ENCODE measurements around the gene SLC25A51.

The SLC25A51 gene, protein sequence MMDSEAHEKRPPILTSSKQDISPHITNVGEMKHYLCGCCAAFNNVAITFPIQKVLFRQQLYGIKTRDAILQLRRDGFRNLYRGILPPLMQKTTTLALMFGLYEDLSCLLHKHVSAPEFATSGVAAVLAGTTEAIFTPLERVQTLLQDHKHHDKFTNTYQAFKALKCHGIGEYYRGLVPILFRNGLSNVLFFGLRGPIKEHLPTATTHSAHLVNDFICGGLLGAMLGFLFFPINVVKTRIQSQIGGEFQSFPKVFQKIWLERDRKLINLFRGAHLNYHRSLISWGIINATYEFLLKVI

DNA sequence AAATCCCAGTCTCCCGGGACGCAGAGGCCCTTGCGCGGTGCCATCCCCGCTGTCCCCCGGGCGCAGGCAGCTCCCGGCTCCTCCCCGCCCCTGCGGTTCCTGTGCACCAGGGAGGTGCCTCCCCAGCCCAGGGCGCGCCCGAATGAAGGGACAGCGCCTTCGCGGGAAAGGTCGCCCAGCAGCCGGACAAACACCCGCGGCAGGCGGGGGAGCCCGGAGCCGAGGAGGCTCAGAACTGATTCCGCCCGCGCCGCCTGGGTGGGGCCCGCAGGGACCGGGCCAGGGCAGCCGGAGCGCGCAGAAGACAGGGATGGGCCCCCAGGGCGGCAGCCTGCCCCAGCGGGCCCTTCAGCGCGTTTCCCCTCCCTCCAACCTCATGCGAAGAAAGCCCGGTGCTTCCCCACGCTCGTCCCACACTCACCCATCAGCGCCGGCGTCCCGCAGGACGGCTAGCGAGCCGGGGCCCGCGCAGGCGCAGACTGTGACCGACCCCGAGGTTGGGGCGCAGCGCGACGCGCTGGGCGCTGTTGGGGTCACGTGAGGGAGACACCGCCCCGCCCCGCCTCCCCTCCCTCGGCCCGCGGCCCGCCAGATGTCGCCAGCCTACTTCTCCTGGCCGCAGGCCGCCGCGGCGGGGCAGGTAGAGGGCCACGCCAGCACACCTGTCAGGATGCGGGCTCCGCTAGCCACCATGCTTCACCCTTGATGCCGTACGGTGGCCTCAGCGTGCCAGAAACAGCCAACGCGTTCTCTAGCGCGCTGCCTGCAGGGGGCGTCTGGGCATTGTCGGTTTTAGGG, at the start of gene SLC25A51:
Gene SLC25A51 (minus strand): TSS at position 481 of the 798 bp plus-strand sequence. CDS start 15,577 bp downstream, outside the sequence.
- peak; percentile 97 to 100 for DNase-seq (ENCODE audit: low spot score in 2 of 2)
- ATAC-seq (ENCODE audit: low read depth): peak; percentile 83
- peak within 1 kb of the TSS; percentile 98 for H3K4me3 Mint-ChIP-seq
- peaks cover 3% of the 10 kb centered on the region for H3K36me3 Mint-ChIP-seq
- peaks cover 14% of the 10 kb centered on the region for H3K4me1 Mint-ChIP-seq
- H3K27ac Mint-ChIP-seq: peak within 1 kb of the TSS; percentile 96
- no peaks in the 10 kb centered on the region for H3K9me3 Mint-ChIP-seq
- no peaks in the 10 kb centered on the region for H3K27me3 Mint-ChIP-seq

DNA sequence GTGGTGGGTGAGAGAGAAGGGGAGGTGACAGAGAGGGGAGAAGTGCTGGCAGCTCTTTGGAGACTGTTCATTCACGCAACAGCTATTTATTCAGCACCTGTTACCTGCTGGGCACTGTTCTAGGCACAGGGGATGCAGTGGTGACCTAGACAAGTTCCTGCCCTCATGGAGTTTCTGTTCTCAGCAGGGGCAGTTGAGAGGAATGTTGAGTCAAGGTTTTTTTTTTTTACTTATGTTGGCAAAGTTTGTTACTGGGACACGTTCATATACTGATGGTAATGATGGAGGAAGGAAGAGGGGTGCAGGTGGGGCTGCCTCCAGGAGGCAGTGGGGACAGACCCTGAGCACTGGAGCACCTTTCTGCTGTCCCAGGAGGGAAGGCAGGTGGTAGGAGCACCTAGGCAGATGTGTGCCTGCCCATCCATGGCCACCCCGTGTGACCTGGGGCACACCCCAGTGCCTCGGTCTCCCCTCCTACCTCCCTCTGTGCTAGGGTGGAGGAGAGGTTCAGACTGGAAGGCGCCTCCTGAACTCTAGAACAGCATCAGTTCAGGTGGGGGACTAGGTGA, 49.4 kb upstream of the SLC25A51 start:
- peak overlapping the region; percentile 54 for H3K27ac Mint-ChIP-seq

DNA sequence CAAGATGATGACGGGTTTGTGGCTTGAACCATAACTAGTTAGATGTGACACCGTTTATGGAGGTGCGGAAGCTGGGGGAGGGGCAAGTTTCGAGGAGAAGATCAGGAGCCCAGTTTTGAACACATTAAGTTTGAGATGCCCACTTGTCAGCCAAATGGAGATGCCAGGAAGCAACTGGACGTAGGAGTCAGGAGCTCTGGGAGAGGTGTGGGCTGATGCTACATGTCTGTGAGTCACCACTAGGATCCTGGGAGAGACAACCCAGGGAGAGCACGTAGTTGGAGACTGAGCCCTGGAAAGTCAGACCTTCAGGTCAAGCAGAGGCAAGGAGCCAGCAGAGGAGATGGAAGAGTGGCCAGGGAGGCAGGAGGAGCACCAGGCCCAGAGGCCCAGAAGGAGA, 48.8 kb upstream of the SLC25A51 start:
- peaks cover 11% of the 10 kb centered on the region for H3K27me3 Mint-ChIP-seq
- peaks cover 11% of the 10 kb centered on the region for H3K4me1 Mint-ChIP-seq
- H3K4me3 Mint-ChIP-seq: no peak overlapping the region

More for the DNA sequence above, 49.4 kb upstream of the SLC25A51 start:
- Mint-ChIP-seq H3K9me3 (peaks cover 1% of the 10 kb centered on the region), H3K4me1 (peaks cover 11% of the 10 kb centered on the region), H3K27me3 (peaks cover 11% of the 10 kb centered on the region), H3K4me3 (no peak overlapping the region), H3K36me3 (peaks cover 5% of the 10 kb centered on the region)
- ATAC-seq (ENCODE audit: low read depth): no peak
- no peak for DNase-seq (ENCODE audit: low spot score in 2 of 2)

DNA sequence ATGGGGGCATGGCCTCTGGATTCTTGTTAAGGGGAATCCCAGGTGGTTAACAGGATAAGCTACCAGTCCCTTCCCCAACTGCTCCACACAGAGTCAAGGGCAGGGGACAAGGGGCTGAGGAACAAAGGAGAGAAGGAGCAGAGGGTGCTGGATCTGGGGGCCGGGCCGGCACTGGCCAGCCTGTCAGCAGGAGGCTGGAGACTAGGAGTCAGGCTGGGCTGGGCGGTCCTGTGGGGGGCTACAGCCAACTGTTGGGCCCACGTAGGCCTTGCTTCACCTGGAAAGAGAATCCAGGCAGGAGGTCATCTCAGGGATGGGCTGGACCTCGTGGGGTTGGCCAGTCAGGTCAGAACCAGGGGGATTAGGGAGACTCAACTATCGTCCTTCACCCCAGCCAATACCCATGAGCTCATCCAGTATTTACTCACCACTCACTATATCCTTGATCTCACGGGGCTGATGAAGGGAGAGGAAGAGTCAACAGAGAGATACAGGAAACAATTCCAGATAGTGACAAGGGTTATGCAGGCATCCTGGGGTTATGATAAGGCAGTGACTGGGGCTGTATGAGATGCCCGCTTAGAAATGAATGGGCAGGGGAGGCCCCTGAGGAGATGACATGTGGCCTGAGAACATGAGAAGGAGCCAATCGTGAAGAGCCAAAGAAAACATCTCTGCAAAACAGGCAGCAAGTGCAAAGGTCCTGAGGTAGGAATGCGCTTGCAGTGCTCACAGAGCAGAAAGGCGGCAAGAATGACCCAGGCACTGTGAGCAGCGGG, 47.9 kb upstream of the SLC25A51 start:
- Mint-ChIP-seq H3K4me3 (no peak overlapping the region), H3K4me1 (peaks cover 11% of the 10 kb centered on the region), H3K27ac (no peak overlapping the region), H3K27me3 (peaks cover 11% of the 10 kb centered on the region), H3K36me3 (peaks cover 5% of the 10 kb centered on the region), H3K9me3 (peaks cover 1% of the 10 kb centered on the region)
- no peak for DNase-seq (ENCODE audit: low spot score in 2 of 2)
- ATAC-seq (ENCODE audit: low read depth): no peak

More for the DNA sequence above, 48.8 kb upstream of the SLC25A51 start:
- DNase-seq (ENCODE audit: low spot score in 2 of 2): no peak
- H3K27ac Mint-ChIP-seq: no peak overlapping the region
- peaks cover 1% of the 10 kb centered on the region for H3K9me3 Mint-ChIP-seq
- ATAC-seq (ENCODE audit: low read depth): no peak
- H3K36me3 Mint-ChIP-seq: peaks cover 5% of the 10 kb centered on the region

DNA sequence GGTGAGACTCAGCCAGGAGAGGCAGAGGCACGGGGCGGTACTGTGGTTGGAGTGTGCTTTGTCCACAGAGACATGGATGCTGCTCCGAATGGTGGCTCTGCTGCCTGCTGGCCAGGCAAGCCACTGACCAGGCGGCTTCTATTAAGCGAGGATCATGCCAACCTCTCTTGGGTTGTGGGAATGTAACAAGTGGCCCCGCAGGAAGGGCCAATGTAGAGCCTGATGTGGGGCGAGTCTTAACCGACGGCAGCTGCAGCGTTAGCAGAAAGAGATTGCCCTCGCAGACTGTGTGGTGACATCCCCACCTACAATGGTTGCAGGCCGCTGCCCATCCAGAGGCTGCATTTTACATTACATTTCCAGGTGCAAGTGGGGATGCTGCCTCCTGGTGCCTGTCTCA, 46.6 kb upstream of the SLC25A51 start:
- H3K27me3 Mint-ChIP-seq: peaks cover 11% of the 10 kb centered on the region
- H3K4me1 Mint-ChIP-seq: peaks cover 11% of the 10 kb centered on the region
- H3K27ac Mint-ChIP-seq: no peak overlapping the region
- ATAC-seq (ENCODE audit: low read depth) (no peak), DNase-seq (ENCODE audit: low spot score in 2 of 2) (no peak)
- H3K4me3 Mint-ChIP-seq: no peak overlapping the region
- H3K9me3 Mint-ChIP-seq: peaks cover 1% of the 10 kb centered on the region
- peaks cover 5% of the 10 kb centered on the region for H3K36me3 Mint-ChIP-seq

DNA sequence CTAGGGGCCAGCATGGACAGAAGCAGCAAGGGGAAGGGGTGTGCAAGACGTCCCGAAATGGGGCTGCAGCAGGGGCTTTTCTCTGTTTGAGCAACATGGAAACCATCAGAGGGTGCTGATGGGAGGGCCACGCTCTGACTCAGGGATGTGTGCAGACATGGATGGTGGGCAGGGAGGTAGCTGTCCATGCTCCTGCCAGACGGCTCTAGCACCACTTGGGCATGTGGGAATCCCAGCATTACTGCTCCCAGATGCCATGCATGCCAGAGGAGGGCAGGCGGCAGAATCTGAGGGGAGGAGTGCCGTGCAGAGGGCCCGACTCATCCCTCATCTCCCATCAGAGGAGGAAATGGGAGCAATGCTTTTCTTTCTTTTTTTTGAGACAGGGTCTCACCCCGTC, 45.6 kb upstream of the SLC25A51 start:
- Mint-ChIP-seq H3K4me1 (peaks cover 11% of the 10 kb centered on the region), H3K27ac (no peak overlapping the region), H3K4me3 (no peak overlapping the region), H3K9me3 (peaks cover 1% of the 10 kb centered on the region), H3K27me3 (peaks cover 11% of the 10 kb centered on the region), H3K36me3 (peaks cover 5% of the 10 kb centered on the region)
- ATAC-seq (ENCODE audit: low read depth) (no peak), DNase-seq (ENCODE audit: low spot score in 2 of 2) (no peak)

DNA sequence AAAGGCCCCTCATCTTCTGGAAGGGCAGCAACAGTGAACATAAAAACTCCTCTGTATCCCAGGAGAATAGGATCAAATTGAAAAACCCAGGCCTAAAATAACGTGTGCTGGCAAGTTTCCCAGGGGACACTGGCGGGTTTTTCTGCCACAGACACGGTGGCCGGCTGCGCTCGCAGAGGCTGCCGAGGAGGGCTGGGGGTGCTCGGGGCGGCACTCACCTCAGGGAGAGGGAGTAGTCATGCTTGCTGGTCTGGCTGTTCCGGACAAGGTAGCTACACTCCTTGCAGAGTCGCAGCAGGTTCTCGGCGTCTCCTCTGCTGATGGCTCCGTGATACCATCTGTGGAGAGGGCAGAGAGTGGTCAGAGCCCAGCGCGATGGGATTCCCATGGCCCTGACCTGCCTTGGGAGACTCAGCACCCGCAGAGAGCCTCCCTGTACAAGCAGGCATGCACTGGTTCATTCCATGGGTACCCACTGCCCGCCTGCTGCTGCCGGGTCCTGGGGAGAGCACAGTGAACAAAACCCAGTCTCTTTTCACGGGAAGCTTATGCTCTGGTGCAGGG, 44.6 kb upstream of the SLC25A51 start:
- no peak for DNase-seq (ENCODE audit: low spot score in 2 of 2)
- peaks cover 8% of the 10 kb centered on the region for H3K4me1 Mint-ChIP-seq
- peaks cover 1% of the 10 kb centered on the region for H3K9me3 Mint-ChIP-seq
- H3K27me3 Mint-ChIP-seq: peaks cover 16% of the 10 kb centered on the region
- no peak overlapping the region for H3K4me3 Mint-ChIP-seq
- ATAC-seq (ENCODE audit: low read depth): no peak
- H3K36me3 Mint-ChIP-seq: peaks cover 5% of the 10 kb centered on the region
- no peak overlapping the region for H3K27ac Mint-ChIP-seq

DNA sequence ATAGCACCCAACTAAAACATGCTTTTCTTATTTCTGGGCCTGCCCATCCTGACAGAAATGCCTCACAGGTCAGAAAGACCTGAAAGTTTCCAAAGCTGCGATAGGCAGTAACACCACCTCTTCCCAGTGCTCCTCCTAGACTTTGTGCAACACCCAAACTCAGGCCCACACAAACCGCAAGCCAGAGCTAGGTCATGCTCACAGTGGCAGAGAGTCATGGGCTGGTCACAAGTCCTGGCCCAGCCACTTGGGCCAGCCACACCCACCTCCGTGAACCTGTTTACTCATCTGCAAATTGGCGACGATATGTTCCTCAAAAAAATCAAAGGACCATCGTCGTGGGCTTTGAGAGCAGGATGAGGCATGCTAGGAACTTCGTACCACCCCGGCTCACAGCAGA, 44.0 kb upstream of the SLC25A51 start:
- no peak for ATAC-seq (ENCODE audit: low read depth)
- H3K9me3 Mint-ChIP-seq: peaks cover 1% of the 10 kb centered on the region
- peaks cover 16% of the 10 kb centered on the region for H3K27me3 Mint-ChIP-seq
- peaks cover 3% of the 10 kb centered on the region for H3K4me1 Mint-ChIP-seq
- peaks cover 5% of the 10 kb centered on the region for H3K36me3 Mint-ChIP-seq
- no peak for DNase-seq (ENCODE audit: low spot score in 2 of 2)
- H3K27ac Mint-ChIP-seq: no peak overlapping the region
- H3K4me3 Mint-ChIP-seq: no peak overlapping the region

DNA sequence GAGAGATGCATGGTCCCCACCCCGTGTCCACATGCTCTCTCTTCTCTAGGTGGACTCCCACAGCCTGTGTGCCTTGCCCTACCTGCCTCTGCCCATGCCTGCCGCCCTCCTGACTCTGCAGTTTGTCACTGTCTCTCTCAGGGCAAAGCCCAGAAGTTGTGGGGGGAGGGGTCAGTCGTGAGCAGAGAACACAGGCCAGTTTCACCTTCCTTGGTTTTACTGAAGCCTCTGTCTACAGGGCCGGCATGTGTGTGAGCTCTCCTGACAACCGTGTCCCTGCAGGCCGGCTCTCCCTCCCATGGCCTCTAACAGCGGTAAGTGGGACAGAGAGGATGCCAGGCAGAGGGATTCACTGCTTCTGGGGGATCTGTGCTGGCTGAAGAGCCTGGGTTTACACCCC, 43.5 kb upstream of the SLC25A51 start:
- DNase-seq (ENCODE audit: low spot score in 2 of 2) (no peak), ATAC-seq (ENCODE audit: low read depth) (no peak)
- no peaks in the 10 kb centered on the region for H3K4me1 Mint-ChIP-seq
- H3K36me3 Mint-ChIP-seq: peaks cover 5% of the 10 kb centered on the region
- H3K27ac Mint-ChIP-seq: no peak overlapping the region
- peaks cover 1% of the 10 kb centered on the region for H3K9me3 Mint-ChIP-seq
- no peak overlapping the region for H3K4me3 Mint-ChIP-seq
- H3K27me3 Mint-ChIP-seq: peaks cover 11% of the 10 kb centered on the region

DNA sequence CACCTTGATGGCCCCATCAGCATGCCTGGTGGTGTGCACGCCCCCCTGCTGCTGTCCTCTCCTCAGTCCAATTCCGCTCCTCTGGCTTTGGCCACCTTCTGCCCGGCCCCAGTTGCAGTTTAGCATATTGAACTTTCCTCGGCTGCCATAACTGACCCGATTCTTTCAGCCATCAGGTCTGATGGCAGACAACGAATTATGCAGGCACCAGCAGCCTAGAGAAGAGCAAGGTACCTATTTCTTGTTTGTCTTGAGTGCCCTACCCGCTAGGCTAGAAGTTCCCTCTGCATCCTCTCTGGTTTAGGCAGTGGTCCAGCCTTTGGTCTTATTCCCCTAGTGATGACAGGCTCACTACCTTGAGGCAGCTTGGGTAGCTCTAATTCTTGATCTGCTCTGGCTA, 43.0 kb upstream of the SLC25A51 start:
- H3K4me3 Mint-ChIP-seq: no peak overlapping the region
- H3K27me3 Mint-ChIP-seq: peaks cover 7% of the 10 kb centered on the region

DNA sequence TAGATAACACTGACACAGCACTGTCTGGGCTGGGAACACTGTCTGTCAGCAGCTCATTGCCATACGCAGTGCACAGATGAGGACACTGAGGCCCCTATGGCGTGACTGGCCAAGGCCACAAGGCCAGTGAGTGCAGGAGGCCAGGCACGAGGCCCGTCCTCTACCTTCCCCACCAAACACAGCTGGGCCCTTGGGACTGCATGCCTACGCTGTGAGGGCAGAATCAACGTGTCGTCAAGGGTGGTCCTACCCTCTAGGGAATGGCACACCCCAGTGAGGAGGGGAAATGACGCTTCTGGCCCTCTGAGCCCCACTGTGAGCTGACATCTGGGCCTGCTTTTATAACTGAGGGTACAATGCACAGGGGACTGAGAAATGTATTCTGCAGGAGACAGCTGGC, 42.1 kb upstream of the SLC25A51 start:
- no peaks in the 10 kb centered on the region for H3K4me1 Mint-ChIP-seq
- H3K27me3 Mint-ChIP-seq: peaks cover 5% of the 10 kb centered on the region
- no peak overlapping the region for H3K4me3 Mint-ChIP-seq
- DNase-seq (ENCODE audit: low spot score in 2 of 2): no peak
- H3K36me3 Mint-ChIP-seq: peaks cover 2% of the 10 kb centered on the region
- no peak overlapping the region for H3K27ac Mint-ChIP-seq
- no peaks in the 10 kb centered on the region for H3K9me3 Mint-ChIP-seq
- no peak for ATAC-seq (ENCODE audit: low read depth)

More for the DNA sequence above, 43.0 kb upstream of the SLC25A51 start:
- Mint-ChIP-seq H3K4me1 (no peaks in the 10 kb centered on the region), H3K27ac (no peak overlapping the region), H3K9me3 (peaks cover under 1% of the 10 kb centered on the region), H3K36me3 (peaks cover 3% of the 10 kb centered on the region)
- DNase-seq (ENCODE audit: low spot score in 2 of 2) (no peak), ATAC-seq (ENCODE audit: low read depth) (no peak)

DNA sequence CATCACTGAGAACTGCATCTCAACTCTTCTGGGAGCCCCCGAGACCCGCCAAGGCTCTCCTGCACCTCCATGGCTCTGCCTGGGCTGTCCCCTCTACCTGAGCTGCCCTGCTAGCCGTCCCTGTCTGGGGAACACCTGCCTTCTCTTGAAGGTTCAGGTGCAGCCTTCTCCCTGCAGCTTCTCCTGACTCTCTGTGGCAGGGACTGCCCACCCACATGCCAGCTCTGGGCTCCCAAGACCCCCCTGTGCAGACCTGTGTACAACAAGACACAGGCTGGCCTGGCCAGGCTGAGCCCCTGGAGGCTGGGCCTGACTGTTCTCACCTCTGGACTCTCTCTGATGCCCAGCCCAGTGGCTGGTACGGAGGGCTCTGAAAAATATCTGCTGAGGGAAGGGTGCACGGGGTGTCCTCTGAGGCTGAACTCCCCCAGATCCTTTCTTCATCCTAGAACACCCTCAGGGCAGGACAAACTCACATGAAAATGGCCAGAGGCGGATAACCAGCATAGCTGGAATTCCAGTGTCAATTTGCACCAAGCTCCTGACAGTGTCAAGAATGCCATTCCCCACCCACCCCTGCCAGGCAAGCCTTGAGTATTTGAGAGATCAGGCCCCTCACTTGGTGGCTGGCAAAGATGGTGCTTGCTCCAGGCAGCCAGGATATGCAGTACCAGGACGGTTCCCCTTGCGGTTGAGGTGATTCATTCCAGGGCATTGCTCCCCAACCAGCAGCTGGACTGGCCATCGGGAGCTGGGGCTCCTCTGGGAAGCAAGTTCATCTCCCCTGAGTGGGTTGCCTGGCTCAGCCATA, 40.9 kb upstream of the SLC25A51 start:
- DNase-seq (ENCODE audit: low spot score in 2 of 2): no peak
- no peak overlapping the region for H3K4me3 Mint-ChIP-seq
- no peaks in the 10 kb centered on the region for H3K36me3 Mint-ChIP-seq

DNA sequence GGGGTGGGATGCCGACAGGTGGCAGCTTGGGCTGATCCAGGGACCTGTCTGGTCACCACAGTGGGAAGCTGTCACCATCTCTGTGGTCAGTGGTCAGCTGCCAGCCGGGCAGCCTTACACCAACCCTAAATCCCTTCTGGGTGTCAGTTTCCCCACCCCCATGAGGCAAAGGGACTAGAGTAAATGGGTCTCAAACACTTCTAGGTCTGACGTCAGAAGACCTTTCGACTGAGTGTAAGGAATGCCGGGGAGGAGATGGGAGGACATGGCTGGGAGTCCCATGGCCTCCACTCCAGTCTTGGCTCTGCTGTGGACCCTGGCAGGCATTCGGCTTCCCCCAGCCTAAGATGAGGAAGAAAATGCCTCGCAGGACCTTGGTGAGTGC, 40.3 kb upstream of the SLC25A51 start:
- Mint-ChIP-seq H3K4me1 (no peaks in the 10 kb centered on the region), H3K36me3 (no peaks in the 10 kb centered on the region), H3K9me3 (no peaks in the 10 kb centered on the region), H3K4me3 (no peak overlapping the region), H3K27me3 (peaks cover 5% of the 10 kb centered on the region), H3K27ac (no peak overlapping the region)
- no peak for DNase-seq (ENCODE audit: low spot score in 2 of 2)
- ATAC-seq (ENCODE audit: low read depth): no peak

More for the DNA sequence above, 40.9 kb upstream of the SLC25A51 start:
- no peaks in the 10 kb centered on the region for H3K9me3 Mint-ChIP-seq
- H3K4me1 Mint-ChIP-seq: no peaks in the 10 kb centered on the region
- peaks cover 5% of the 10 kb centered on the region for H3K27me3 Mint-ChIP-seq
- ATAC-seq (ENCODE audit: low read depth): no peak
- H3K27ac Mint-ChIP-seq: no peak overlapping the region

Measured in memory B cell (primary cell).